Iris pigment epithelial cell (primary cell): ENCODE results near the gene WDR37.
"Not testable (repeated sequence)": the region's sequence is repeated elsewhere in the genome, so short reads cannot be mapped to it uniquely, and the experiment has no call there.

Experiments used
- DNase-seq: peaks from one replicate; pipeline ENCODE4 v3.0.0-alpha.2; 2011; ENCODE audit warnings: low read depth

The WDR37 gene

GRCh38 chr10:1041514-1041913, 14.7 kb upstream of the WDR37 start:
- no peak for DNase-seq

GRCh38 chr10:1043532-1043995, 12.6 kb upstream of the WDR37 start:
- DNase-seq = no peak

- no peak for DNase-seq
Observed at GRCh38 chr10:1044146-1044545, 12.0 kb upstream of the WDR37 start.

GRCh38 chr10:1044964-1045363, 11.2 kb upstream of the WDR37 start:
- DNase-seq = no peak

GRCh38 chr10:1045415-1045814, 10.8 kb upstream of the WDR37 start:
- DNase-seq = no peak

GRCh38 chr10:1047937-1048336, 8.2 kb upstream of the WDR37 start:
- DNase-seq = no peak

GRCh38 chr10:1048349-1048731, 7.8 kb upstream of the WDR37 start:
- peak; percentile 49 for DNase-seq

- DNase-seq = peak; percentile 99
Observed at GRCh38 chr10:1048732-1049424, 7.3 kb upstream of the WDR37 start, which contains the start of gene IDI1. TSS of gene IDI1 (minus strand) at chr10:1049119. CDS start at chr10:1049003, 116 bp downstream.

GRCh38 chr10:1049425-1049958, 6.7 kb upstream of the WDR37 start:
- DNase-seq = peak; percentile 63

GRCh38 chr10:1050145-1050544, 6.0 kb upstream of the WDR37 start:
- peak; percentile 37 for DNase-seq

- DNase-seq = no peak
Observed at GRCh38 chr10:1050554-1050953, 5.6 kb upstream of the WDR37 start.

GRCh38 chr10:1054684-1055083, 1.5 kb upstream of the WDR37 start:
- no peak for DNase-seq

GRCh38 chr10:1057106-1057657, 997 bp downstream of the WDR37 start:
- peak; percentile 32 for DNase-seq

GRCh38 chr10:1058017-1058416, 1.8 kb downstream of the WDR37 start:
- no peak for DNase-seq

GRCh38 chr10:1059902-1060301, 3.7 kb downstream of the WDR37 start:
- no peak for DNase-seq

- DNase-seq = peak; percentile 72
Observed at GRCh38 chr10:1061930-1062774, 6.0 kb downstream of the WDR37 start.

GRCh38 chr10:1063232-1063865, 7.2 kb downstream of the WDR37 start:
- no peak for DNase-seq

GRCh38 chr10:1064964-1065247, 8.7 kb downstream of the WDR37 start:
- DNase-seq = no peak

- not testable (repeated sequence) for DNase-seq
Observed at GRCh38 chr10:1066734-1067133, 10.5 kb downstream of the WDR37 start.

GRCh38 chr10:1068380-1069361, 12.5 kb downstream of the WDR37 start:
- DNase-seq = no peak

GRCh38 chr10:1070919-1071318, 14.7 kb downstream of the WDR37 start:
- DNase-seq = peak; percentile 80
